Calu3 (cell line): ENCODE measurements around the gene C15orf62. TPM values are rescaled to one million over a fixed set of nuclear protein-coding genes. Genes with fewer than 3 reads are reported as not detected.

Source experiments
- BruUV-seq: library from RNA; stranded (reverse); fragments of 400-500 nt; replicated peaks from 2 replicates; lab custom pipeline; 2021; lab: Mats Ljungman, UMichigan
- CTCF ChIA-PET: fragments of 300-600 bp; sonication (Branson Sonifier 250); formaldehyde crosslinking; loops from one replicate; lab custom pipeline; 2022; ENCODE audit warnings: antibody characterized with exemption; lab: Charles Lee
- DNase-seq: peaks from one replicate; pipeline ENCODE4 v3.0.0; 2022
- H3K27ac Mint-ChIP-seq: one replicate; pipeline ENCODE4 v1.8.0; 2022; ENCODE audit warnings: mixed read lengths; ENCODE audit not compliant: unreplicated experiment
- H3K27me3 Mint-ChIP-seq: one replicate; pipeline ENCODE4 v1.8.0; 2022; ENCODE audit warnings: mixed read lengths; ENCODE audit not compliant: unreplicated experiment
- H3K36me3 Mint-ChIP-seq: one replicate; pipeline ENCODE4 v1.8.0; 2022; ENCODE audit warnings: mild to moderate bottlenecking, moderate library complexity, mixed read lengths; ENCODE audit not compliant: insufficient read depth, unreplicated experiment
- H3K4me1 Mint-ChIP-seq: one replicate; pipeline ENCODE4 v1.8.0; 2022; ENCODE audit warnings: mild to moderate bottlenecking, low read depth, mixed read lengths; ENCODE audit not compliant: unreplicated experiment
- H3K4me3 Mint-ChIP-seq: one replicate; pipeline ENCODE4 v1.8.0; 2022; ENCODE audit warnings: mild to moderate bottlenecking, low read depth, moderate library complexity, mixed read lengths; ENCODE audit not compliant: unreplicated experiment
- H3K9me3 Mint-ChIP-seq: one replicate; pipeline ENCODE4 v1.8.0; 2022; ENCODE audit warnings: low read depth, mixed read lengths; ENCODE audit not compliant: unreplicated experiment
- CTCF ChIP-seq: fragments of 200-600 bp; IDR thresholded peaks from one replicate; pipeline ENCODE4 v1.8.0; 2022; ENCODE audit warnings: antibody characterized with exemption; ENCODE audit not compliant: unreplicated experiment
- intact Hi-C: fragments of 100-400 bp; cut with micrococcal nuclease; formaldehyde crosslinking; loops from one replicate; pipeline ENCODE4 v1.10.0; 2022; ENCODE audit not compliant: unreplicated experiment
- total RNA-seq: library from RNA; stranded (reverse); gene quantifications from 2 replicates; pipeline ENCODE4 v1.2.3, GENCODE V29; 2022

The C15orf62 gene
- total RNA-seq, 1 experiment from 2014 or later: 0.64 TPM

GRCh38 chr15:40803076-40803475, 33.3 kb downstream of the C15orf62 start:
- Mint-ChIP-seq H3K4me3 (no peak overlapping the region), H3K27me3 (no peaks in the 10 kb centered on the region), H3K27ac (no peak overlapping the region), H3K36me3 (peaks cover 13% of the 10 kb centered on the region), H3K9me3 (no peaks in the 10 kb centered on the region), H3K4me1 (no peaks in the 10 kb centered on the region)
- BruUV-seq: no TSS peak
- intact Hi-C loops: no loop called here
- no peak for DNase-seq
- CTCF ChIA-PET: no interaction called here
- TF ChIP-seq CTCF: no peak

- CTCF ChIA-PET: no interaction called here
- H3K36me3 Mint-ChIP-seq: peaks cover 13% of the 10 kb centered on the region
- no peaks in the 10 kb centered on the region for H3K27me3 Mint-ChIP-seq
- H3K4me1 Mint-ChIP-seq: no peaks in the 10 kb centered on the region
- intact Hi-C loops: no loop called here
- no peaks in the 10 kb centered on the region for H3K9me3 Mint-ChIP-seq
- DNase-seq: no peak
- no TSS peak for BruUV-seq
- H3K4me3 Mint-ChIP-seq: no peak overlapping the region
- no peak for TF ChIP-seq CTCF
- no peak overlapping the region for H3K27ac Mint-ChIP-seq
These were observed 33.9 kb downstream of the C15orf62 start for GRCh38 chr15:40803688-40804087.

DNA sequence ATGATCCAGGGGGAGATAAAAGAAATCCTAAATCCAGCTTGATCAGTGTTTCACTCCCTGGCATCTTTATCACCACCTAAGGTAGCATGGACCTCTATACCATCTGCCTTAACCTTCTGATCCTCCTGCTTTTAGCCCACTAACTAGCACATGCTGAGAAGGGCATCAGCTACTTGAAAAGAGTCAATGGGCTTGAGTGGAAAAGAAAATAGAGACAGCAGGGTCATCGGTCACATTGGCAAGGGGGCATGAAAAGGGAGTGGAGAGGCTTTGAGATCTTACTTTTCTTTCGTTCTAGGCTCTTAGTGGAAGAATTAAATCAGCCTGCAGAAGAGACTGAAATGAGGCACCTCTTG, 36.9 kb downstream of the C15orf62 start:
- Mint-ChIP-seq H3K27me3 (no peaks in the 10 kb centered on the region), H3K4me1 (no peaks in the 10 kb centered on the region), H3K4me3 (peak overlapping the region; percentile 90), H3K27ac (peak overlapping the region; percentile 66), H3K9me3 (no peaks in the 10 kb centered on the region), H3K36me3 (peaks cover 13% of the 10 kb centered on the region)
- CTCF ChIA-PET: interaction anchor here (0.5 to 1.0 kb wide), 2 partner anchors 11 to 51 kb away, joined by 3 to 4 read pairs; no protein-coding TSS in a partner anchor
- BruUV-seq: no TSS peak
- DNase-seq: no peak
- no peak for TF ChIP-seq CTCF
- intact Hi-C loops: no loop called here

DNA sequence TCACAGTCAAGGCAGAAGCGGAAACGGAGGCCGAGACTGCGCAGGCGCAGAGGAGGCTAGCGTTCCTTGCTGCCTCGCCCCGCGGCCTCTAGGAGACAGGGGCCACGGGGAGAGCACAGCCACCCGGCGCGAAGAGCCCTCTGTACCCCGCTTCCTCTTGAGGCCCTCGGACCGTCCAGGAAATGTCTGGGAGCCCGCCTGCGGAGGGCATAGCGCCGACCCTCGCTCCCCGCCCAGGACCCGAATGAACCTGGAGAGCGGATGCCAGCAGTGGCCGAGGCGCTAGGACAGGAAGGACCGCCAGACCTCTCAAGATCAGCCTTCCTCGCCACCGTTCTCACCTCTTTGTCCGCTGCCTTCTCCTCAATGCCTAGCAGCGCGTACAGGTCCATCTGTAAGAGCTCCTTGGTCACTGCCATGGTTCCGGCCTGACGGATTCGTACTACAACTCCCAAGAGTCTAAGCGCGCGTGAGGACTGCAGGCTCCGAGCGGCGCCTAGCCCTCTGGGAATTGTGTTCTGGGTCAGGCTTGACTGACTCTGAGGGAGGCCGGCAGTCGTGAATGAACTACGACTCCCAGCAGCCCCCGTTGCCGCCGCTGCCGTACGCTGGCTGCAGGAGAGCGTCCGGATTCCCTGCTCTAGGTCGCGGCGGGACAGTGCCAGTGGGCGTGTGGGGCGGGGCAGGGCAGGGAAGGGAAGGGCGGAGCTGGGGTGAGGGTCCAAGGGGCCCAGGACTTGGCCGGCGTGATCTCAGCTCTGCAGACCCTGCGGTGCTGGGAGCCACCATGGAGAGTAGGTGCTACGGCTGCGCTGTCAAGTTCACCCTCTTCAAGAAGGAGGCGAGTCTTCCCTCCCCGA, 37.5 kb downstream of the C15orf62 start, which contains the start of the genes DNAJC17 and ZFYVE19:
Gene DNAJC17, minus strand, starts transcription at position 446 of the 860 bp plus-strand sequence. Its CDS starts 27 bp downstream, at position 419.
Gene ZFYVE19, plus strand, starts transcription at position 62 of the 860 bp plus-strand sequence. Its CDS starts 501 bp downstream, at position 563.
- BruUV-seq: TSS peak; percentile 73
- CTCF ChIA-PET: interaction anchor here (0.5 to 1.0 kb wide), 2 partner anchors 11 to 50 kb away, joined by 3 to 4 read pairs; no protein-coding TSS in a partner anchor
- peak; percentile 88 for DNase-seq
- H3K36me3 Mint-ChIP-seq: peaks cover 13% of the 10 kb centered on the region
- intact Hi-C loops: no loop called here
- H3K9me3 Mint-ChIP-seq: no peaks in the 10 kb centered on the region
- no peaks in the 10 kb centered on the region for H3K4me1 Mint-ChIP-seq
- peak within 1 kb of the TSS; percentile 67 for H3K27ac Mint-ChIP-seq
- no peaks in the 10 kb centered on the region for H3K27me3 Mint-ChIP-seq
- H3K4me3 Mint-ChIP-seq: peak within 1 kb of the TSS; percentile 90
- TF ChIP-seq CTCF: no peak
